CD8-positive, alpha-beta memory T cell (primary cell): Measurements from ENCODE around the gene EPHA6. TPM values are rescaled to one million over a fixed set of nuclear protein-coding genes. Genes with fewer than 3 reads are reported as not detected.

Source experiments
- CTCF ChIA-PET: fragments of 350-600 bp; sonication (Branson Sonifier 250); formaldehyde crosslinking; loops from one replicate; lab custom pipeline; 2021; ENCODE audit warnings: antibody characterized with exemption; lab: Charles Lee
- POLR2A ChIA-PET: fragments of 350-600 bp; sonication (Branson Sonifier 250); formaldehyde crosslinking; loops from one replicate; lab custom pipeline; 2021; ENCODE audit warnings: antibody characterized with exemption; lab: Charles Lee
- DNase-seq, 5 donors: peaks; one replicate each; pipeline versions ENCODE4 v3.0.0 to v3.0.0-alpha.2; 2020 to 2022; ENCODE audit warnings: mixed read lengths in 1 of 5
- H3K27ac ChIP-seq: one replicate; pipeline ENCODE4 v1.7.0; 2013; ENCODE audit warnings: low read depth, mild to moderate bottlenecking, low read length, moderate library complexity
- H3K27me3 ChIP-seq: 2 replicates; pipeline ENCODE4 v1.7.0; 2013; ENCODE audit warnings: low read length, mild to moderate bottlenecking; ENCODE audit not compliant: insufficient read depth, poor library complexity, severe bottlenecking
- H3K36me3 ChIP-seq: 2 replicates; pipeline ENCODE4 v1.7.0; 2013; ENCODE audit warnings: mild to moderate bottlenecking, low read length, moderate library complexity; ENCODE audit not compliant: insufficient read depth
- H3K4me1 ChIP-seq: 2 replicates; pipeline ENCODE4 v1.7.0; 2013; ENCODE audit warnings: mild to moderate bottlenecking, low read length, moderate library complexity; ENCODE audit not compliant: insufficient read depth
- H3K4me3 ChIP-seq: 2 replicates; pipeline ENCODE4 v1.7.0; 2013; ENCODE audit warnings: mild to moderate bottlenecking, low read length
- H3K9me3 ChIP-seq: 2 replicates; pipeline ENCODE4 v1.7.0; 2013; ENCODE audit warnings: mild to moderate bottlenecking, low read length
- H3K27ac Mint-ChIP-seq, 8 donors: one replicate each; pipeline ENCODE4 v1.8.0; 2020 to 2021; ENCODE audit warnings: mixed read lengths in 8 of 8, mild to moderate bottlenecking in 6 of 8, inconsistent platforms in 3 of 8, moderate library complexity in 3 of 8
- H3K27me3 Mint-ChIP-seq, 2 donors: one replicate each; pipeline ENCODE4 v1.8.0; 2020 to 2021; ENCODE audit warnings: mixed read lengths in 2 of 2, mild to moderate bottlenecking in 1 of 2, moderate library complexity in 1 of 2
- H3K36me3 Mint-ChIP-seq, 3 donors: one replicate each; pipeline ENCODE4 v1.8.0; 2020 to 2021; ENCODE audit warnings: mixed read lengths in 3 of 3, inconsistent platforms in 1 of 3, mild to moderate bottlenecking in 1 of 3
- H3K4me1 Mint-ChIP-seq, 3 donors: one replicate each; pipeline ENCODE4 v1.8.0; 2020 to 2021; ENCODE audit warnings: mixed read lengths in 3 of 3, inconsistent platforms in 1 of 3, mild to moderate bottlenecking in 1 of 3
- H3K4me3 Mint-ChIP-seq, 7 donors: one replicate each; pipeline ENCODE4 v1.8.0; 2020 to 2021; ENCODE audit warnings: mixed read lengths in 7 of 7, mild to moderate bottlenecking in 6 of 7, moderate library complexity in 4 of 7, inconsistent platforms in 2 of 7
- H3K9me3 Mint-ChIP-seq, 5 donors: one replicate each; pipeline ENCODE4 v1.8.0; 2020 to 2022; ENCODE audit warnings: mixed read lengths in 5 of 5, mild to moderate bottlenecking in 3 of 5, moderate library complexity in 2 of 5, inconsistent platforms in 1 of 5
- polyA plus RNA-seq: library from polyadenylated mRNA; unstranded; fragments of 300-500 nt; fragmentation: Illumina TruSeq; gene quantifications from one replicate; pipeline ENCODE4 v1.2.3, GENCODE V29; 2021
- total RNA-seq, 2 experiments: library from RNA; stranded (reverse); gene quantifications; one replicate each; pipeline ENCODE4 v1.2.3, GENCODE V29; 2021

EPHA6 gene
- total and polyA plus RNA-seq, 3 experiments from 2014 or later = not detected

- H3K27ac Mint-ChIP-seq = no peak overlapping the region
- Histone ChIP-seq H3K27ac (no peak overlapping the region), H3K9me3 (no peaks in the 10 kb centered on the region), H3K27me3 (no peaks in the 10 kb centered on the region), H3K4me3 (no peak overlapping the region), H3K4me1 (no peaks in the 10 kb centered on the region), H3K36me3 (no peaks in the 10 kb centered on the region)
- no peaks in the 10 kb centered on the region for H3K9me3 Mint-ChIP-seq
- no peaks in the 10 kb centered on the region for H3K36me3 Mint-ChIP-seq
- POLR2A ChIA-PET = no interaction called here
- CTCF ChIA-PET = interaction anchor here (1.0 kb wide), 1 partner anchor 18 kb away, joined by 4 read pairs; no protein-coding TSS in a partner anchor
- H3K4me3 Mint-ChIP-seq = no peak overlapping the region
- H3K4me1 Mint-ChIP-seq = no peaks in the 10 kb centered on the region
- DNase-seq = no peak
- peaks cover 0 to 1% of the 10 kb centered on the region in 2 donors for H3K27me3 Mint-ChIP-seq
Measured at GRCh38 chr3:97656638-97657037, 842.2 kb downstream of the EPHA6 start.

GRCh38 chr3:97658668-97659285 lies 844.4 kb downstream of the EPHA6 start:
- no peaks in the 10 kb centered on the region for H3K27me3 ChIP-seq
- peaks cover 0 to 3% (median 0%) of the 10 kb centered on the region in 5 donors for H3K9me3 Mint-ChIP-seq
- H3K27me3 Mint-ChIP-seq = peaks cover 0 to 1% of the 10 kb centered on the region in 2 donors
- H3K27ac Mint-ChIP-seq = no peak overlapping the region
- H3K4me3 ChIP-seq = no peak overlapping the region
- H3K4me3 Mint-ChIP-seq = no peak overlapping the region
- H3K9me3 ChIP-seq = no peaks in the 10 kb centered on the region
- H3K36me3 Mint-ChIP-seq = no peaks in the 10 kb centered on the region
- no peak overlapping the region for H3K27ac ChIP-seq
- no peaks in the 10 kb centered on the region for H3K4me1 ChIP-seq
- no peaks in the 10 kb centered on the region for H3K4me1 Mint-ChIP-seq
- ChIA-PET CTCF (no interaction called here), POLR2A (no interaction called here)
- no peaks in the 10 kb centered on the region for H3K36me3 ChIP-seq
- no peak for DNase-seq

- DNase-seq = no peak
- no peaks in the 10 kb centered on the region for H3K9me3 ChIP-seq
- no peak overlapping the region for H3K4me3 ChIP-seq
- Mint-ChIP-seq H3K4me1 (no peaks in the 10 kb centered on the region), H3K27ac (no peak overlapping the region), H3K27me3 (peaks cover 0 to 2% of the 10 kb centered on the region in 2 donors), H3K4me3 (no peak overlapping the region), H3K9me3 (peaks cover 0 to 4% (median 0%) of the 10 kb centered on the region in 5 donors), H3K36me3 (no peaks in the 10 kb centered on the region)
- H3K27me3 ChIP-seq = no peaks in the 10 kb centered on the region
- no peaks in the 10 kb centered on the region for H3K4me1 ChIP-seq
- ChIA-PET POLR2A (no interaction called here), CTCF (no interaction called here)
- H3K27ac ChIP-seq = no peak overlapping the region
- no peaks in the 10 kb centered on the region for H3K36me3 ChIP-seq
Measured at GRCh38 chr3:97662264-97662663, 847.9 kb downstream of the EPHA6 start.

- CTCF ChIA-PET = no interaction called here
- POLR2A ChIA-PET = no interaction called here
- Histone ChIP-seq H3K4me3 (no peak overlapping the region), H3K27me3 (no peaks in the 10 kb centered on the region), H3K9me3 (no peaks in the 10 kb centered on the region), H3K4me1 (no peaks in the 10 kb centered on the region), H3K36me3 (no peaks in the 10 kb centered on the region), H3K27ac (no peak overlapping the region)
- Mint-ChIP-seq H3K27ac (no peak overlapping the region), H3K27me3 (peaks cover 0 to 1% of the 10 kb centered on the region in 2 donors), H3K4me1 (no peaks in the 10 kb centered on the region), H3K9me3 (peaks cover 0 to 4% (median 0%) of the 10 kb centered on the region in 5 donors), H3K36me3 (no peaks in the 10 kb centered on the region), H3K4me3 (no peak overlapping the region)
- DNase-seq = no peak
Measured at GRCh38 chr3:97662762-97663161, 848.4 kb downstream of the EPHA6 start.

GRCh38 chr3:97665896-97666295 lies 851.5 kb downstream of the EPHA6 start:
- DNase-seq = no peak
- H3K9me3 Mint-ChIP-seq = peaks cover 0 to 4% (median 0%) of the 10 kb centered on the region in 5 donors
- H3K27ac ChIP-seq = no peak overlapping the region
- H3K4me3 Mint-ChIP-seq = no peak overlapping the region
- H3K4me1 ChIP-seq = no peaks in the 10 kb centered on the region
- H3K9me3 ChIP-seq = no peaks in the 10 kb centered on the region
- no peaks in the 10 kb centered on the region for H3K4me1 Mint-ChIP-seq
- H3K36me3 Mint-ChIP-seq = no peaks in the 10 kb centered on the region
- ChIA-PET CTCF (no interaction called here), POLR2A (no interaction called here)
- H3K27me3 Mint-ChIP-seq = peaks cover 4% of the 10 kb centered on the region in 2 donors
- no peak overlapping the region for H3K27ac Mint-ChIP-seq
- no peaks in the 10 kb centered on the region for H3K27me3 ChIP-seq
- H3K4me3 ChIP-seq = no peak overlapping the region
- no peaks in the 10 kb centered on the region for H3K36me3 ChIP-seq

GRCh38 chr3:97670952-97671351 lies 856.6 kb downstream of the EPHA6 start:
- H3K4me3 ChIP-seq = no peak overlapping the region
- no peaks in the 10 kb centered on the region for H3K4me1 Mint-ChIP-seq
- CTCF ChIA-PET = no interaction called here
- no peak overlapping the region for H3K27ac ChIP-seq
- H3K27me3 Mint-ChIP-seq = peaks cover 3 to 7% of the 10 kb centered on the region in 2 donors
- H3K27ac Mint-ChIP-seq = no peak overlapping the region
- peaks cover 0 to 1% (median 0%) of the 10 kb centered on the region in 5 donors for H3K9me3 Mint-ChIP-seq
- no peak for DNase-seq
- no peaks in the 10 kb centered on the region for H3K36me3 Mint-ChIP-seq
- H3K27me3 ChIP-seq = no peaks in the 10 kb centered on the region
- H3K9me3 ChIP-seq = no peaks in the 10 kb centered on the region
- H3K36me3 ChIP-seq = no peaks in the 10 kb centered on the region
- no peaks in the 10 kb centered on the region for H3K4me1 ChIP-seq
- H3K4me3 Mint-ChIP-seq = no peak overlapping the region
- POLR2A ChIA-PET = no interaction called here

- Mint-ChIP-seq H3K9me3 (no peaks in the 10 kb centered on the region), H3K4me1 (no peaks in the 10 kb centered on the region), H3K27me3 (peaks cover 3 to 4% of the 10 kb centered on the region in 2 donors)
Measured at GRCh38 chr3:97673357-97673997, 859.1 kb downstream of the EPHA6 start.

GRCh38 chr3:97674461-97674860 lies 860.1 kb downstream of the EPHA6 start:
- Histone ChIP-seq H3K4me3 (no peak overlapping the region), H3K9me3 (no peaks in the 10 kb centered on the region), H3K36me3 (no peaks in the 10 kb centered on the region), H3K27me3 (no peaks in the 10 kb centered on the region), H3K27ac (no peak overlapping the region), H3K4me1 (no peaks in the 10 kb centered on the region)
- POLR2A ChIA-PET = no interaction called here
- no peak overlapping the region for H3K4me3 Mint-ChIP-seq
- DNase-seq = no peak
- H3K36me3 Mint-ChIP-seq = no peaks in the 10 kb centered on the region
- peaks cover 0 to 4% of the 10 kb centered on the region in 2 donors for H3K27me3 Mint-ChIP-seq
- no peaks in the 10 kb centered on the region for H3K4me1 Mint-ChIP-seq
- CTCF ChIA-PET = interaction anchor here (1.6 kb wide), 1 partner anchor 18 kb away, joined by 4 read pairs; no protein-coding TSS in a partner anchor
- H3K27ac Mint-ChIP-seq = no peak overlapping the region
- no peaks in the 10 kb centered on the region for H3K9me3 Mint-ChIP-seq

More at GRCh38 chr3:97673357-97673997, 859.1 kb downstream of the EPHA6 start:
- Histone ChIP-seq H3K9me3 (no peaks in the 10 kb centered on the region), H3K36me3 (no peaks in the 10 kb centered on the region), H3K4me1 (no peaks in the 10 kb centered on the region), H3K4me3 (no peak overlapping the region), H3K27me3 (no peaks in the 10 kb centered on the region), H3K27ac (no peak overlapping the region)
- H3K4me3 Mint-ChIP-seq = no peak overlapping the region
- no peak overlapping the region for H3K27ac Mint-ChIP-seq
- H3K36me3 Mint-ChIP-seq = no peaks in the 10 kb centered on the region
- no peak for DNase-seq
- CTCF ChIA-PET = interaction anchor here (1.6 kb wide), 1 partner anchor 17 kb away, joined by 4 read pairs; no protein-coding TSS in a partner anchor
- POLR2A ChIA-PET = no interaction called here
